OCI-LY3 (cell line): ENCODE measurements around the gene STK32A.

Experiments used
- H2AFZ ChIP-seq: fragments of 200-600, 300-600 bp; shearing (Covaris generic); 2 replicates; pipeline ENCODE4 v1.6.0; 2014; ENCODE audit warnings: antibody characterized with exemption, low read depth, low read length
- H3K27ac ChIP-seq: fragments of 200-600, 300-600 bp; sonication (generic); 2 replicates; pipeline ENCODE4 v1.5.1; 2014; ENCODE audit warnings: mild to moderate bottlenecking, low read length, moderate library complexity, mixed read lengths
- H3K27me3 ChIP-seq: fragments of 200-600, 300-600 bp; sonication (generic); 2 replicates; pipeline ENCODE4 v1.6.1; 2014; ENCODE audit warnings: low read depth, low read length, mixed read lengths
- H3K36me3 ChIP-seq: fragments of 200-600, 300-600 bp; sonication (generic); replicated peaks from 2 replicates; pipeline ENCODE3; 2014; ENCODE audit warnings: low read depth, low read length, mixed read lengths
- H3K4me1 ChIP-seq: fragments of 300-600, 200-600 bp; sonication (generic); 2 replicates; pipeline ENCODE4 v1.6.1; 2014; ENCODE audit warnings: low read length, mixed read lengths
- H3K4me2 ChIP-seq: fragments of 200-600, 300-600 bp; sonication (generic); 2 replicates; pipeline ENCODE4 v1.6.1; 2014; ENCODE audit warnings: low read length, mixed read lengths
- H3K4me3 ChIP-seq: fragments of 300-600, 200-600 bp; sonication (generic); 2 replicates; pipeline ENCODE4 v1.5.1; 2014; ENCODE audit warnings: antibody characterized with exemption, mild to moderate bottlenecking, low read length, moderate library complexity
- H3K79me2 ChIP-seq: fragments of 300-600, 200-600 bp; shearing (Covaris generic); 2 replicates; pipeline ENCODE4 v1.6.1; 2014; ENCODE audit warnings: mild to moderate bottlenecking, low read length, mixed read lengths
- H3K9ac ChIP-seq: fragments of 300-600, 200-600 bp; shearing (Covaris generic); 2 replicates; pipeline ENCODE4 v1.6.0; 2014; ENCODE audit warnings: mild to moderate bottlenecking, low read length, moderate library complexity
- H3K9me3 ChIP-seq: fragments of 200-600, 300-600 bp; shearing (Covaris generic); 2 replicates; pipeline ENCODE4 v1.6.1; 2014; ENCODE audit warnings: low read length, mixed read lengths; ENCODE audit not compliant: insufficient read depth
- H4K20me1 ChIP-seq: fragments of 200-600, 300-600 bp; sonication (generic); 2 replicates; pipeline ENCODE4 v1.6.1; 2016; ENCODE audit warnings: low read length, mixed read lengths; ENCODE audit not compliant: insufficient read depth
- EZH2phosphoT487 ChIP-seq: fragments of 200-600 bp; shearing (Covaris generic); IDR thresholded peaks from 2 replicates; pipeline ENCODE4 v1.6.1; 2018; ENCODE audit warnings: antibody characterized with exemption, mixed run types, low read depth
- TF ChIP-seq, protein P1 (sequence below): fragments of 200-600, 300-600 bp; sonication (generic); IDR thresholded peaks from 2 replicates; pipeline ENCODE4 v1.5.1; 2014; ENCODE audit warnings: antibody characterized with exemption, low read length, low read depth

Gene STK32A

DNA sequence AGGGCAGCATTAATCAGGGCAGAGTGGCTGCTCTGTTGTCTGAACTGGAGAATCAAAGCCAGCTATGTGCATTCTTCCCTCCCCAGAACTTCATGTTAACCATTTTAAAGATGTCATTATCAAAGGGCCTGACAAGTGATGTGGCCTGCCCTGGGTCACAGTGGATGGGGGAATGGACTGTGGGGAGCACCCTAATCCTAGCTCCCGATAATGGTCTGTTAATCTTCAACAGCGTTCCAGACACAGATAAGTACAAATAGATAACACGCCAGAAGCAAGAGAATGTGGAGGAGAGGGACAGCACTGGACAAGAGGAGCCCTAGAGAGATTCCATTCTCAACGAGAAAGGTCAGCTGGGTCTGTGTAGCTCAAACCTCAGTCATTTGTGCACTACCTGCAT is 197.5 kb downstream of the STK32A start:
- Histone ChIP-seq H4K20me1 (no peaks in the 10 kb centered on the region), H3K9ac (no peak overlapping the region), H3K4me3 (no peak overlapping the region), H3K36me3 (no peaks in the 10 kb centered on the region), H3K27ac (no peak overlapping the region), H3K9me3 (no peaks in the 10 kb centered on the region), H3K4me2 (no peak overlapping the region), H3K27me3 (no peaks in the 10 kb centered on the region), H3K4me1 (no peaks in the 10 kb centered on the region), H3K79me2 (no peaks in the 10 kb centered on the region), H2AFZ (no peak overlapping the region)
- TF ChIP-seq, protein P1, sequence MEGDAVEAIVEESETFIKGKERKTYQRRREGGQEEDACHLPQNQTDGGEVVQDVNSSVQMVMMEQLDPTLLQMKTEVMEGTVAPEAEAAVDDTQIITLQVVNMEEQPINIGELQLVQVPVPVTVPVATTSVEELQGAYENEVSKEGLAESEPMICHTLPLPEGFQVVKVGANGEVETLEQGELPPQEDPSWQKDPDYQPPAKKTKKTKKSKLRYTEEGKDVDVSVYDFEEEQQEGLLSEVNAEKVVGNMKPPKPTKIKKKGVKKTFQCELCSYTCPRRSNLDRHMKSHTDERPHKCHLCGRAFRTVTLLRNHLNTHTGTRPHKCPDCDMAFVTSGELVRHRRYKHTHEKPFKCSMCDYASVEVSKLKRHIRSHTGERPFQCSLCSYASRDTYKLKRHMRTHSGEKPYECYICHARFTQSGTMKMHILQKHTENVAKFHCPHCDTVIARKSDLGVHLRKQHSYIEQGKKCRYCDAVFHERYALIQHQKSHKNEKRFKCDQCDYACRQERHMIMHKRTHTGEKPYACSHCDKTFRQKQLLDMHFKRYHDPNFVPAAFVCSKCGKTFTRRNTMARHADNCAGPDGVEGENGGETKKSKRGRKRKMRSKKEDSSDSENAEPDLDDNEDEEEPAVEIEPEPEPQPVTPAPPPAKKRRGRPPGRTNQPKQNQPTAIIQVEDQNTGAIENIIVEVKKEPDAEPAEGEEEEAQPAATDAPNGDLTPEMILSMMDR, result no peak
- TF ChIP-seq EZH2phosphoT487, result no peak

DNA sequence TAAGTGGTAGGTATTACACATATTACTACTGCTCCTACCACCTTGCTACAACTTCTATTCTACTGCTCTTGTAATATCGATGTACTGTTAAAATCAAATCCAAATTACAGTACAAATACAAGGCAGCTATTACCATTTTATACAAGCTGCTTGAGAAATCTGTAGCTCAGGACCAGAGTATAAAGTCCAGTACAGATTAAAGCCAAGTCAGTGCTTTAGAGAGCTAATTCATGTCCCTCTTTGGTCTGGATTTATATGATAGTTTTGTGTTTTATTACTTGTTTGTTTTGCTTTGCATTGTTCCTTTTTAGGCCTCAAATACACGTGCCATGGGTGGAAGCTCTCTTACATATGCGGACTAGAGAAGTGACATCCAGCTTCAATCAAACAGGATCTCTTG is 199.2 kb downstream of the STK32A start:
- no peaks in the 10 kb centered on the region for H3K79me2 ChIP-seq
- no peaks in the 10 kb centered on the region for H3K9me3 ChIP-seq
- H3K4me2 ChIP-seq, result no peak overlapping the region
- H2AFZ ChIP-seq, result no peak overlapping the region
- no peak overlapping the region for H3K9ac ChIP-seq
- H3K27me3 ChIP-seq, result no peaks in the 10 kb centered on the region
- H4K20me1 ChIP-seq, result no peaks in the 10 kb centered on the region
- no peak overlapping the region for H3K27ac ChIP-seq
- no peak for TF ChIP-seq EZH2phosphoT487
- TF ChIP-seq, protein P1, result no peak
- no peaks in the 10 kb centered on the region for H3K36me3 ChIP-seq
- H3K4me1 ChIP-seq, result no peaks in the 10 kb centered on the region
- H3K4me3 ChIP-seq, result no peak overlapping the region

DNA sequence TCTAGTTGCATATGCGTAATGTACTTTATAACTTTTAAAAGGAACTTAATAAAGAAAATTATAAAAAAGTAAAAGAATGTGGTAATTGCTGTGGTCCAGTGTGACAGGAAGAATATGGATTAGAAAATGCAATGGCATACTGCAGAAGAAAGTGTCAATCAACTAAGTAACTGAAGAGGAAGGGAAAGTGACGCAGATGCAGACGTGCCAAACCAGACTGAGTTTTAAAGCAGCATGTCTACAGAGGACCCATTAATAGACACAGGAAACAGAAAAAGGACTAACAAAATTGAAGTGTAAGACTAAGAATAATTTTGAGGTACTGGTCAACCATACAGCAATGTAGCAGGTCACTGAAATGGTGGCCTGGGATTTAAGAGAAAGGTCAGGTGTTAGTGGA is 201.8 kb downstream of the STK32A start:
- H3K4me3 ChIP-seq, result no peak overlapping the region
- H4K20me1 ChIP-seq, result no peaks in the 10 kb centered on the region
- no peaks in the 10 kb centered on the region for H3K9me3 ChIP-seq
- H3K4me1 ChIP-seq, result no peaks in the 10 kb centered on the region
- TF ChIP-seq, protein P1, result no peak
- no peak for TF ChIP-seq EZH2phosphoT487
- H3K4me2 ChIP-seq, result no peak overlapping the region
- H3K79me2 ChIP-seq, result no peaks in the 10 kb centered on the region
- H3K27me3 ChIP-seq, result no peaks in the 10 kb centered on the region
- no peak overlapping the region for H3K9ac ChIP-seq
- H3K27ac ChIP-seq, result no peak overlapping the region
- H2AFZ ChIP-seq, result no peak overlapping the region
- H3K36me3 ChIP-seq, result no peaks in the 10 kb centered on the region

DNA sequence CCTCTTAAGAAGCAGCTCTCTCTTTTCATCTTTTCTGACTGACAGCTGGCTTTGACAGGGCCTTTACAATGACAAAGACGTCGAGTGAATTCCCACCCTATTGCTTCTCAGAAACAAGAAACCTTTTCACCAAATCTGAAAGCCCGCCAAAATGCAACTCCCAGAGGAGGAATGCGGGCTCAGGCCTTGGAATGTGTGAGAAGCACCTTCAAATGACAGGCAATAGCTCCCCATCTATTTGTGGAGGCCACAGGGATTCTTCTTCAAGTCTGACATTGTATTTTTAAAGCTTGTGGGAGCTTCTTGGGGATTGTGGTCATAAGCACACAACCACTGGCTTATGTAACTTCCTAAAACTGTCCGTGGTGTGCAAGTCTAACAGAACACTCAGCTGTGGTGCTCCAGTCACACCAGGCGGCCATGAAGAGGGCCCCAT is 202.4 kb downstream of the STK32A start:
- H3K4me1 ChIP-seq, result no peaks in the 10 kb centered on the region
- no peaks in the 10 kb centered on the region for H3K27me3 ChIP-seq
- no peaks in the 10 kb centered on the region for H3K9me3 ChIP-seq
- no peak overlapping the region for H3K9ac ChIP-seq
- H3K79me2 ChIP-seq, result no peaks in the 10 kb centered on the region
- no peak overlapping the region for H2AFZ ChIP-seq
- no peak overlapping the region for H3K4me3 ChIP-seq
- no peak overlapping the region for H3K4me2 ChIP-seq
- H4K20me1 ChIP-seq, result no peaks in the 10 kb centered on the region
- H3K36me3 ChIP-seq, result no peaks in the 10 kb centered on the region
- no peak overlapping the region for H3K27ac ChIP-seq
- TF ChIP-seq EZH2phosphoT487, result no peak
- TF ChIP-seq, protein P1, result no peak
